ENCODE measurements around the gene KIF26B.

Gene KIF26B

DNA sequence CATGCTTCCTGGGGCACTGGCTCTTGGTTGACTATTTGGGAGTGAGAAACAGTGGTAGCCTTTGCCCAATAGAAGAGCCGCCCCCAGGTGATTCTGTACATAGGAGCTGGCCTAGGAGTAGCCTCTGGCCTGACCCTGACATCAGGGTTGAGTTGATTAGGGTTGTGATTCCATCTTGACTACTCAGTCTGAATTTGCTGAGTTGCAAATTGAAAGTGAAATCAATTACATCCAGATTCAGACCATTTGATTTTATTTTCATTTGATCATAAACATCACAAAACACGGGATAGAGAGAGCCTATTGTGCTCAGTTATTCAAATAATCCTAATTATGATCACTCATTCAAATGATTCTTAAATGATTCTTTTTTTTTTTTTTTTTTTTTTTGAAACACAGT, 253.2 kb downstream of the KIF26B start:
- Histone ChIP-seq H3K9ac (ENCODE audit: insufficient read length, low read depth) (no peak overlapping the region), H3K4me1 (ENCODE audit: insufficient read depth, insufficient read length) (no peaks in the 10 kb centered on the region), H3K9me3 (ENCODE audit: insufficient read depth, low read length) (no peaks in the 10 kb centered on the region), H3K36me3 (ENCODE audit: insufficient read depth, insufficient read length, low read length) (no peaks in the 10 kb centered on the region), H3K27me3 (ENCODE audit: insufficient read depth, insufficient read length) (no peaks in the 10 kb centered on the region), H3K4me3 (ENCODE audit: insufficient read length, low read depth) (no peak overlapping the region)
- DNase-seq (ENCODE audit: low read depth, low spot score), result no peak
- TF ChIP-seq SUZ12 (IDR thresholded peaks at IDR 0.05; ENCODE audit: extremely low read depth, insufficient read depth, insufficient read length) (no peak), YY1 (IDR thresholded peaks at IDR 0.05; ENCODE audit: insufficient read depth, insufficient read length) (no peak), ZNF274 (IDR thresholded peaks at IDR 0.05; ENCODE audit: low read depth, low read length) (no peak)

DNA sequence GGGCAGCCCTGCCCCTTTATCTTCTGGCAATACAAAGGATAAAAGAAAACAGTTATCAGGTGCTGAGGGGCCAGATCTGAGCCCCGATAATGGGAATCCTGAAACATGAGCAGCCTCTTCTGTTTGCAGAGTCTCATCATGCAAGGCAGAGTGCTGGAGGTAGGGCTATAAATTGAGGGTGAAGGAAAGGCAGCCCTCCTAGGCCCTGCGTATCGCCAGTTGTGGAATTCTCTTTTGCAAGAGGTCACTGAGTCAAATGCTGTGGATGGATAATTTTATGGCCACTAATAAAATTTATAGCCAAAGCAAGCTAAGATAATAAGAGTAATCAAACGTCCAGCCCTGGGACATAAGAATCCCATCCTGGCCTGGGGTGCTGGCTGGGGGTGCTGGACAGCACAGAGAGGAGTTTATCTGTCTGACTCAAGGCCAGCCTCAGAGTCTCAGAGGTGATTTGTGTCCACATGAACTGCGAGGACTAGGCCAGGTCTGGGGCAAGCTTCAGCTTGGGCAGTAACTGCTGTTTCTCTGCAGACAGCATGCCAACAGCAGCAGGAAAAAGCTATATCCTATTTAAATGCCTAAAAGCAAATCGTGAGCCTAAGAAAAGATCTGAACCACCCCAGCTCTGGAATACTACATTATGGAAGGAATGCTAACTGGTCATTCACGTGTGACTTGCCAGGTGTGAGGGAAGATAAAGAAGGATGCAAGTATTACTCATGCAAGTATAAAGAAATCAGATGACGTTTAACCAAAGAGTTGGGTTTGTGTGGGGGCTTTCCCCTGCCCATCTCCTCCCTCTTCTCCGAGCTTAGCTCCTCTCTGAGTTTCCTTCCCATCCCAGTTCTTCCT, 254.8 kb downstream of the KIF26B start:
- Histone ChIP-seq H3K4me1 (ENCODE audit: insufficient read depth, insufficient read length) (no peaks in the 10 kb centered on the region), H3K27me3 (ENCODE audit: insufficient read depth, insufficient read length) (no peaks in the 10 kb centered on the region), H3K36me3 (ENCODE audit: insufficient read depth, insufficient read length, low read length) (no peaks in the 10 kb centered on the region), H3K9me3 (ENCODE audit: insufficient read depth, low read length) (no peaks in the 10 kb centered on the region), H3K9ac (ENCODE audit: insufficient read length, low read depth) (no peak overlapping the region), H3K4me3 (ENCODE audit: insufficient read length, low read depth) (no peak overlapping the region)
- DNase-seq (ENCODE audit: low read depth, low spot score), result no peak
- TF ChIP-seq YY1 (IDR thresholded peaks at IDR 0.05; ENCODE audit: insufficient read depth, insufficient read length) (no peak), ZNF274 (IDR thresholded peaks at IDR 0.05; ENCODE audit: low read depth, low read length) (no peak), SUZ12 (IDR thresholded peaks at IDR 0.05; ENCODE audit: extremely low read depth, insufficient read depth, insufficient read length) (no peak)

DNA sequence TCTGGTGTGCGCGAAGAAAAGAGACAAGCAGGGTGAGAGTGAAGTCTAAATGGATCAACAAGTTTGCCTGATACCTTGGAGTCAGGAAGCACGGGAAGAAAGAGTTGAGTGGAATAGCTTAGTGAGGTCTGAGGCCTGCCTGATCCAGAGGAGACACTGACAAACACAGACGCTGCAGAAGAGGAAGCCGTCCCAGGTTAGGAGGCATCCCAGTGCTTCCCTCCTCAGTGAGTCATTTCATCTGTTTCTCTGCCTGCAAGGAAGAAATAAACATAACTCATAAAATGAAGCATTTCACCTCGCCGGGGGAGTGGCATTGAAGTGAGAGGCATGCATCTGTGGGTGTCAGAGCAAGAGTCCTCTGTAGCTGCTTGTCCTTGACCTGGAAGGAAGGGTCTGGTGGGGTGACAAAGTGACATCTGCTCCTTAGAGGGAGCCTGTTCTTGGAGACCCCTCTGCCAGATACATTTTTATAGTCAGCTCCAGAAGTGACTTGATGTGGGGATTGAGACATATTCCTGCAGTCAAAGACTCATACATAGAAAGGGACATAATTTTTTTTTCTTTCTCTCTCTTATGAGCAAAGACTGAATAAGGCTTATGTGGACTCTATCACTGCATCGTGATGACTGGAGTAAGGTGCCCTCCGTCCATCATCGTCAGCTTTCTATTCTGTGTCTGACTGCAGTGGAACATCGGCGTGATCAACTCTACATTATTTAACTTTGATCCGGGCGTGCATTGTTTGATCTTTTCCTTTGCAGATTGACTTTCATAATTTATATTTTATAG, 256.7 kb downstream of the KIF26B start:
- no peaks in the 10 kb centered on the region for H3K9me3 ChIP-seq (ENCODE audit: insufficient read depth, low read length)
- TF ChIP-seq ZNF274 (IDR thresholded peaks at IDR 0.05; ENCODE audit: low read depth, low read length) (no peak), SUZ12 (IDR thresholded peaks at IDR 0.05; ENCODE audit: extremely low read depth, insufficient read depth, insufficient read length) (no peak), YY1 (IDR thresholded peaks at IDR 0.05; ENCODE audit: insufficient read depth, insufficient read length) (no peak)
- H3K27me3 ChIP-seq (ENCODE audit: insufficient read depth, insufficient read length), result no peaks in the 10 kb centered on the region
- no peak for DNase-seq (ENCODE audit: low read depth, low spot score)
- H3K36me3 ChIP-seq (ENCODE audit: insufficient read depth, insufficient read length, low read length), result no peaks in the 10 kb centered on the region
- H3K4me1 ChIP-seq (ENCODE audit: insufficient read depth, insufficient read length), result no peaks in the 10 kb centered on the region
- no peak overlapping the region for H3K4me3 ChIP-seq (ENCODE audit: insufficient read length, low read depth)
- H3K9ac ChIP-seq (ENCODE audit: insufficient read length, low read depth), result no peak overlapping the region

DNA sequence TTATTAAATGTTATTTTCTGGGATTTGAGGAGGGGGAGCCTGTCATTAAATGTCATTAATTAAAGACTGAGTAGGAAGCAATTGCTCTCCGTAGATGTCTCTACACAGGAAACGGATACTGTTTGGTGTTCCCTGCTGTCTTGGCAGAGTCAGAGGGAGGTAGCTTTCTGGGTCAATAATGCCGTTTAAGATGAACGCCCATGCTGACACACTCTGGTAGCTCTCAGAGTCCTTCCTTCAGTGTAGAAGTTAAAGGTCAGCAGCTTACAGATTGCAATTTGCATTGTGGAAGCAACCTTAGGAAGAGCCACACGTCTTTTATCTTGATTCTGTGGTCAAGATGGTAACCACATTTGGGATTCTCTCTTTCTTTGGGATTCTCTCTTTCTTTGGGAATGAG, 257.5 kb downstream of the KIF26B start:
- Histone ChIP-seq H3K9ac (ENCODE audit: insufficient read length, low read depth) (no peak overlapping the region), H3K9me3 (ENCODE audit: insufficient read depth, low read length) (no peaks in the 10 kb centered on the region), H3K4me1 (ENCODE audit: insufficient read depth, insufficient read length) (no peaks in the 10 kb centered on the region), H3K4me3 (ENCODE audit: insufficient read length, low read depth) (no peak overlapping the region), H3K36me3 (ENCODE audit: insufficient read depth, insufficient read length, low read length) (no peaks in the 10 kb centered on the region), H3K27me3 (ENCODE audit: insufficient read depth, insufficient read length) (no peaks in the 10 kb centered on the region)
- TF ChIP-seq SUZ12 (IDR thresholded peaks at IDR 0.05; ENCODE audit: extremely low read depth, insufficient read depth, insufficient read length), result no peak
- TF ChIP-seq YY1 (IDR thresholded peaks at IDR 0.05; ENCODE audit: insufficient read depth, insufficient read length), result no peak
- TF ChIP-seq ZNF274 (IDR thresholded peaks at IDR 0.05; ENCODE audit: low read depth, low read length), result no peak
- DNase-seq (ENCODE audit: low read depth, low spot score), result no peak

DNA sequence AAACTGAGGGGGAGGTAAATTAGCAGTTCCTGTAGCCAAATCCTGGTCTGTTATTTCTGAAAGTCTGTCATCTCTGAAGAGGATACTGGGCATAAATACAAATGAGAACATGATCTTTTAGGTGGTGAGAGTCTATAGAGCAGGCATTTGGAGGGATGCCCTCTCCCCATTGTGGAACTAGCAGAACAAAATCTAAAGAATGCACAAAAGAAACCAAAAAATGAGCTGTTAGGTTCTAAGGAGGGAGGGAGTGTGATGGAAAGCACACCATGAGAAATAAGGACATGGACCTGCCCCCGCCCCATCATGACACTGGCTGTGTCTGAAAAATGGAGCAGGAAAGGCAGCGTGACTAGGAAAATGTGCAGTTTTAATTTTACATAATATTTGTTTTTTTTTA, 262.0 kb downstream of the KIF26B start:
- H3K9me3 ChIP-seq (ENCODE audit: insufficient read depth, low read length), result no peaks in the 10 kb centered on the region

DNA sequence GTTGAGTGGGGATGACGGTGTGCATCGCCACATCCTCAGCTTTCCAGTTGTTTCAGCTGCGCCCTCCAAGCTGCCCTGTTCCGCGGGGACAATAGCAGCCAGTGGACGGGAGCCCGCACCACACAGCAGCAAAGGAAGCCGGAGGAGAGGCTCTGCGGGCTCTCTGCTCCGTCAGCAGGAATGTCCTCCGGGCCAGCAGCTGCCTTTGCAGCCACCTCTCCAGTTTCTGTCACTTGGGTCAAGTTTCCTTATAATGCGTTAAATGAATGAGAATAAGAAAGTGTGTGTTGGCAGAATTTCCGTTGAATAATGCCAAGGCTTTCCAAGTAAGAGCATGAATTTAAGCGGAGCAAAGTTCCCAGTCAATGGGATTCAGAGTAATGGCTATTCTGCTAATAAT, 263.3 kb downstream of the KIF26B start:
- Histone ChIP-seq H3K4me3 (ENCODE audit: insufficient read length, low read depth) (no peak overlapping the region), H3K4me1 (ENCODE audit: insufficient read depth, insufficient read length) (no peaks in the 10 kb centered on the region), H3K9me3 (ENCODE audit: insufficient read depth, low read length) (no peaks in the 10 kb centered on the region), H3K36me3 (ENCODE audit: insufficient read depth, insufficient read length, low read length) (no peaks in the 10 kb centered on the region), H3K9ac (ENCODE audit: insufficient read length, low read depth) (no peak overlapping the region), H3K27me3 (ENCODE audit: insufficient read depth, insufficient read length) (no peaks in the 10 kb centered on the region)
- no peak for TF ChIP-seq ZNF274 (IDR thresholded peaks at IDR 0.05; ENCODE audit: low read depth, low read length)
- TF ChIP-seq SUZ12 (IDR thresholded peaks at IDR 0.05; ENCODE audit: extremely low read depth, insufficient read depth, insufficient read length), result no peak
- no peak for TF ChIP-seq YY1 (IDR thresholded peaks at IDR 0.05; ENCODE audit: insufficient read depth, insufficient read length)
- DNase-seq (ENCODE audit: low read depth, low spot score), result no peak

More for the DNA sequence above, 262.0 kb downstream of the KIF26B start:
- Histone ChIP-seq H3K36me3 (ENCODE audit: insufficient read depth, insufficient read length, low read length) (no peaks in the 10 kb centered on the region), H3K4me1 (ENCODE audit: insufficient read depth, insufficient read length) (no peaks in the 10 kb centered on the region), H3K27me3 (ENCODE audit: insufficient read depth, insufficient read length) (no peaks in the 10 kb centered on the region), H3K4me3 (ENCODE audit: insufficient read length, low read depth) (no peak overlapping the region), H3K9ac (ENCODE audit: insufficient read length, low read depth) (peak overlapping the region; percentile 13)
- no peak for DNase-seq (ENCODE audit: low read depth, low spot score)
- TF ChIP-seq SUZ12 (IDR thresholded peaks at IDR 0.05; ENCODE audit: extremely low read depth, insufficient read depth, insufficient read length), result no peak
- TF ChIP-seq YY1 (IDR thresholded peaks at IDR 0.05; ENCODE audit: insufficient read depth, insufficient read length), result no peak
- TF ChIP-seq ZNF274 (IDR thresholded peaks at IDR 0.05; ENCODE audit: low read depth, low read length), result no peak

DNA sequence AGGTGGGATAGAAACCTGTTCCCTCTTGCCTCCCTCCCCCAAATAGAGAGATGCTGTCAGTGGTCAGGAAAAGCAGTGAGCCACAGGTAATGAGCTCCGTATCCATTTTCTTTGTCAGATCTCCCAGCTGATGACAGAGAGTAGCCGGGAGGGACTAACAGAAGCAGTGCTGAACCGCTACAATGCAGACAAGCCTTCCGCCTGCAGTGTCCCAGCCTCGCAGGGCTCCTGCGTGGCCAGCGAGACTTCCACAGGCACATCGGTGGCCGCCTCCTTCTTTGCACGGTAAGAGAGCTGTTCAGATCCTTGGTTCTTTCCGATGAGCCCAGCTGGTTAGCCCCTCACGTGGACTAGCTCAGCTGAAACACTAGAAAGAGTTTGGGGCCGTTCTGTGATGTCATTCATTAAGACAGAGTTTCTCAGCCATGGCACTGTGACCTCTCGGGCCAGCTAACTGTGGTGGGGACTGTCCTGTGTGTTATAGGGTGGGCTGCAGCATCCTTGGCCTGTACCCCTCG, 264.7 kb downstream of the KIF26B start:
- Histone ChIP-seq H3K9ac (ENCODE audit: insufficient read length, low read depth) (no peak overlapping the region), H3K4me3 (ENCODE audit: insufficient read length, low read depth) (no peak overlapping the region), H3K9me3 (ENCODE audit: insufficient read depth, low read length) (no peaks in the 10 kb centered on the region), H3K4me1 (ENCODE audit: insufficient read depth, insufficient read length) (no peaks in the 10 kb centered on the region), H3K27me3 (ENCODE audit: insufficient read depth, insufficient read length) (no peaks in the 10 kb centered on the region), H3K36me3 (ENCODE audit: insufficient read depth, insufficient read length, low read length) (no peaks in the 10 kb centered on the region)
- TF ChIP-seq YY1 (IDR thresholded peaks at IDR 0.05; ENCODE audit: insufficient read depth, insufficient read length), result no peak
- TF ChIP-seq SUZ12 (IDR thresholded peaks at IDR 0.05; ENCODE audit: extremely low read depth, insufficient read depth, insufficient read length), result no peak
- TF ChIP-seq ZNF274 (IDR thresholded peaks at IDR 0.05; ENCODE audit: low read depth, low read length), result no peak
- DNase-seq (ENCODE audit: low read depth, low spot score), result no peak

Data from NT2/D1 (cell line).